HG03354 (cell line): ENCODE data around the gene EGFL7.

Source experiments
- ATAC-seq: cut with Tn5 transposase; IDR thresholded peaks from one replicate; pipeline ENCODE4 v1.9.1; 2021; ENCODE audit warnings: mild to moderate bottlenecking; ENCODE audit not compliant: unreplicated experiment, poor library complexity, severe bottlenecking

The EGFL7 gene

DNA sequence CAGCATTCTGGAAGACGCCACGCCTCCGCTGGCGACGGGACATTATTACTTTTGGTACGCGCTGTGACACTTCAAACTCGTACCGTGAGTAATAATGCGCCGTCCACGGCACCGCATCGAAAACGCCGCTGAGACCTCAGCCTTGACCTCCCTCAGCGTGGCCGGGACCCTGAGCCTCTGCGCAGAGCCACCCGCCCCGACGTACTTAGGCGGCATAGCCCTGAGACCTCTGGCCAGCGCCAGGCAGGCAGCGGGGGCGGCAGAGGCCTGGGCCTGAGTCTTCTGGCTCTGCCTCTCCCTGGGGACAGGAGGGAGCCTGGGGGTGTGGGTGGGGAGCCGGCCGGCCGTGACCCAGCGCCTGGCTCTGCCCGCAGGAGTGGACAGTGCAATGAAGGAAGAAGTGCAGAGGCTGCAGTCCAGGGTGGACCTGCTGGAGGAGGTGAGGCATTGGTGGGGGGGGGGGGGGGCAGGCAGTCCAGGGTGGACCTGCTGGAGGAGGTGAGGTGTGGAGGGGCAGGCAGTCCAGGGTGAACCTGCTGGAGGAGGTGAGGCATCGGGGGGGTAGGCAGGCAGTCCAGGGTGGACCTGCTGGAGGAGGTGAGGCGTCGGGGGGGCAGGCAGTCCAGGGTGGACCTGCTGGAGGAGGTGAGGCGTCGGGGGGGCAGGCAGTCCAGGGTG, 8.0 kb downstream of the EGFL7 start:
- no peak for ATAC-seq

DNA sequence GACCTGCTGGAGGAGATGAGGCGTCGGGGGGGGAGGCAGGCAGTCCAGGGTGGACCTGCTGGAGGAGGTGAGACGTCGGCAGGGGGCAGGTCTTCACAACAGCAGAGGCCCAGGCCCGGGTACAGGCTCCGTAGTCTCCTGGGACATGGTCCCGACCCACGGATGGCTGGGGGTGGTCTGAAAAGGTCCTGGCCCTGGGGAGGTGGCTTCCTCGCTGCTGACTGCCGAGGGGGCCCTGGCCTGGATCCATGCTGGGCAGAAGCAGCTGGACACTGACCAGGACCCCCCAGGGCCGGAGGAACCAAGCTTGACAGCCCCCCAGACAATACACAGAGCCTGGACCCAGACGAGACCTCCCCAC, 8.5 kb downstream of the EGFL7 start:
- no peak for ATAC-seq

DNA sequence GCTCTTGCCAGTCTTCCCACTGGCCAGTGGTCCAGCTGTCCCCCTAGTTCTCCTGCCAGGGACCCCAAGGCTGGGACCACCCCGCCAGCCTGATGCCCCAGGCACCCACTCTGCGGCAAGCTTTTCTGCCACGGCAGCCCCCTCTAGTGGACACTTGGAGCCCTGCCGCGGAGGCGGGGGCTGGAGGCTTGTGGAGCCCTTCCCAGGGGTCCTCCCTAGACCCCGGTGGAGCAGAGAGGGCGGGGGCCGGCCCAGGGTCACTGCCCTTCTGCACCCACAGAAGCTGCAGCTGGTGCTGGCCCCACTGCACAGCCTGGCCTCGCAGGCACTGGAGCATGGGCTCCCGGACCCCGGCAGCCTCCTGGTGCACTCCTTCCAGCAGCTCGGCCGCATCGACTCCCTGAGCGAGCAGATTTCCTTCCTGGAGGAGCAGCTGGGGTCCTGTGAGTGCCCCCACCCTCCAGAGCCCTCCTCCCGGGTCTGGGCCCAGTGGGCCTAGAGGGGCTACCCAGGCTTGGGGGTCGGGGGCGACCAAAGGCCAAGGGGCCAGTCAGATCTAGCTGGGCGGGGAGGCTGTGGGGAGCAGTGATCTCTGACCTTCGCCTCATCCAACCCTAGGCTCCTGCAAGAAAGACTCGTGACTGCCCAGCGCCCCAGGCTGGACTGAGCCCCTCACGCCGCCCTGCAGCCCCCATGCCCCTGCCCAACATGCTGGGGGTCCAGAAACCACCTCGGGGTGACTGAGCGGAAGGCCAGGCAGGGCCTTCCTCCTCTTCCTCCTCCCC, 9.1 kb downstream of the EGFL7 start:
- ATAC-seq = no peak

GRCh38 chr9:136672431-136673087, 9.8 kb downstream of the EGFL7 start:
- no peak for ATAC-seq

- ATAC-seq = no peak
These were observed 10.6 kb downstream of the EGFL7 start for GRCh38 chr9:136673088-136673974.

DNA sequence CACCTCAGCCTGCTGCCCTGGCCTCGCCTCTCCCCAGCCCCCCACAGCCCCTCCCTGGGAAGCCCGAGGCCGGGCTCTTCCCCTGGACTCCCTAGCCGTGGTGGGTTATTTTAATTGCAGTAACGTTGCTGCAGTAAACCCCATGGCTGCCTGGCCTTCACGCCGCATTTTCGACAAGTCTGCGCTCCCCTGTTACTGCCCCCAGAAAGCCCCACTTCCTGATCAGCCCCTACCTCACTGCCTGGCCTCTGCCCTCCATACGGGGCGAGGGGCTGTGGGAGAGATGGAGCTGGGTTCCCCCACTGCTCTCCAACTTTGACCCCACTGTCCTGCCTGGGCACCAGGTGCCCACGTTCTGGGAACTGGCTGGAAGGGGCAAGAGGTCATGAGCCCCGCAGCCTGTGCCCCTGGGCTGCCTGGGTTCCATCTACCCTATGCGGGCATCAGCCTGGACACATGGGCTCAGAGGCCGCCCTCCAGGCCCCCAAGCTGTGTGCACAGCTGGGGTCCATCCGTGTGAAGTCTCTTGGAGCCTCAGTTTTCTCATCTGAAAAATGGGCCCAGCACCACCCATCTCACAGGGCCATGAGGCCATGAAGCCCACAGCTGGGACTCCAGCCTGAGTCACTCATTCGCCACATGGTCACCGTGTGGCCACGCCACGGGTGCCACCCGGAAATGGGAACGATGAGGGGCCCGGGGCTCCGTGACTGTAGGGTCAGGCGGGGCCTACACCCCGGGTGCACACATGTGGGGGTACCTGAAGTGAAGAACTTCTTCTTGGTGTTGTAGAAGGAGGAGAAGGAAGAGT, 11.5 kb downstream of the EGFL7 start:
- ATAC-seq = no peak

- ATAC-seq = no peak
These were observed 12.2 kb downstream of the EGFL7 start for GRCh38 chr9:136674786-136675349.

DNA sequence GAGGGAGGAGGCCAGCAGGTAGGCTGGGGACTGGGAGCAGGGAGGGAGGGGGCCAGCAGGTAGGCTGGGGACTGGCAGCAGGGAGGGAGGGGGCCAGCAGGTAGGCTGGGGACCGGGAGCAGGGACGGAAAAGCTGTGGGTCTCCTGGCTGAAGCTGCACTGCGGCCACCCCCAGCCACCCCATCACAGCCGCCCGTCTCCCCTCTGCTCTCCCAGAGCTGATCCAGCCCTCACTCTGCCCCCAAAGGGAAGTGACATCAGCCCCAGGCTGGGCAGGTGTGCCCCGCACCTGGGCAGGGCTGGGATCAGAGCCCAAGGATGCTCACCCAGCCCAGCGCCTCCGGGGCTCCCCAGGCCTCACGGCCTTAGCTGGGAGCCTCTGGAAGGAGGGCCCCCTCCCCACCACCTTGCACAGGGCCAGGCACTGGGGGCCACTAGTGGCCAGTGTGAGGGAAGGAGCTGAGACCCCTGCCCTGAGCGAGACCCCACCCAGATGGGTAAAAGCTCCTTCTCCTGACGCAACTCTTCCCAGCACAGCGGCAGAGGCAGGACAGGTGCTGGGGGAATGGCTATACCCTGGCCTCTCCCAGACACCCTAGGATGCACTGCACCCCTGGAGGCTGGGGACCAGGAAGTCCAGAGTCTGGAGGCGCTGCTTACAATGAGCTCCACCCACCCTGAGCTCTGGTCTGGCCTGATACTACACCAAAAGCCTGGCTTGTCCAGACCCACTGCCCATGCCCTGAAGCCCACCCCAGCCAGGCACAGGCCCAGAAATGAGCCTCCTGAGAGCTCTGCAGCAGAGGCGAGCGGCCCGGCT, 13.0 kb downstream of the EGFL7 start:
- ATAC-seq = no peak

GRCh38 chr9:136676297-136676794, 13.6 kb downstream of the EGFL7 start:
- no peak for ATAC-seq

- no peak for ATAC-seq
These were observed 14.4 kb downstream of the EGFL7 start for GRCh38 chr9:136676920-136677686.

DNA sequence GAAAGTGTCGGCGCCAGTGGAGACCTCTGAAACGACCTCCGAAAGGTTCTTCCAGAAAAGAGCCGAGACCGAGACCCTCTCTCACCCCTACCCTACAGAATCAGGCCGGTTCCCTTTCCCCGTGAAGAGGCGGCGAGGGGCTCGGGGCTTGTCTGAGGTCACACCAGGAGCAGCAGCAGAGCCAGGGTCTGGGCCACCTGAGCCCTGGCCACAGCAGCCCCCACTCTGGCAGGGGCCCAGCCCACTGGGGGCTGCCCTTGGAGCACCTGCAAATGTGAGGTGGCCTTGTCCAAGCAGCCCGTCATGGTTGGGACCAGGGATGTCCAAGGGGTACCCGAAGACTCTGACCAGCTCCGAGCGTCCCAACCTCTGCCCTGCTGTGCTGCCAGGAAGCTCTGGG, 15.3 kb downstream of the EGFL7 start:
- ATAC-seq = no peak

DNA sequence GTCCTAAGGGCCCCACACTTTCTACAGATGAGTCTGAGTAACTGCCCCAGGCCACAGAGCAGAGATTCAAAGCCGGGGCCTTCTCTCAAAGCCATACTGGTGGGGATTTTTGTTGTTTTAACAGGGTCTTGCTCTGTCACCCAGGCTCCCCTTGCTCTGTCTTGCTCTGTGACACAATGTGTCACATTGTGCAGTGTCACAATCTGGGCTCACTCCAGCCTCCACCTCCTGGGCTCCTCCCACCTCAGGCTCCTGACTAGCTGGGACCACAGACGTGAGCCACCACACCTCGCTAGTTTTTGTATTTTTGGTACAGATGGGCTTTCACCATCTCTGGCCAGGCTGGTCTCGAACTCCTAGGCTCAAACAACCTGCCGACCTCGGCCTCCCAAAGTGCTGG, 15.9 kb downstream of the EGFL7 start:
- no peak for ATAC-seq

GRCh38 chr9:136679431-136679941, 16.8 kb downstream of the EGFL7 start:
- ATAC-seq = no peak

DNA sequence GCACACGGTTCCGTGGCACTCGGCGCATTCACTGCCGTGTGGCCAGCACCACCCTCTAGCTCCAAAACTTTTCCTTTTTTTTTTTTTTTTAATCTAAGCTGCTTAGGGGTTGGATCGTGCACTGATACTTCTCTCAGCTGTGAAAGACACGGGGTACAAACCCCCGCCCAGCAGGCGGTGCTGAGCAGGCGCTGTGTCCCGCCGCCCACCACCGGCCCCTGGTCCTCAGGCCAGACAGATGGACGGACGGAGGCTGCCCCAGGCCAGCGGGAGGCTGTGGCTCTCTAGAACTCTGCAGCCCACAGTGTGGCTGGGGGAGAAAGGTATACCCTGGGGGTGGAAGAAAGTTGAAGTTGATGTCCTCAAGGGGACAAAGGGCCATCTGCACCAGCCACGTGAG, 18.3 kb downstream of the EGFL7 start:
- ATAC-seq = no peak

- no peak for ATAC-seq
These were observed 19.4 kb downstream of the EGFL7 start for GRCh38 chr9:136681945-136682699.

GRCh38 chr9:136682710-136683109, 20.0 kb downstream of the EGFL7 start:
- ATAC-seq = no peak
